A673 (cell line): Measurements from ENCODE around the gene TOMM7.

ENCODE experiments used
- CTCF ChIP-seq: fragments of 300-800, 200-600 bp; sonication (generic); conservative IDR thresholded peaks from 2 replicates; pipeline ENCODE4 v1.5.1; 2017; ENCODE audit warnings: low read depth, mild to moderate bottlenecking, antibody characterized with exemption, low read length, moderate library complexity, mixed read lengths
- EZH2 ChIP-seq: fragments of 200-600 bp; sonication (generic); IDR thresholded peaks from 2 replicates; pipeline ENCODE4 v1.6.1; 2017; ENCODE audit warnings: borderline replicate concordance, low read depth, mild to moderate bottlenecking, mixed read lengths, antibody characterized with exemption, low read length; ENCODE audit not compliant: poor library complexity, severe bottlenecking

GRCh38 chr7:22793593-22794462 is 28.8 kb downstream of the TOMM7 start:
- TF ChIP-seq CTCF (no peak), EZH2 (no peak)
